ENCODE results near the gene ERICH6.

Gene ERICH6

DNA sequence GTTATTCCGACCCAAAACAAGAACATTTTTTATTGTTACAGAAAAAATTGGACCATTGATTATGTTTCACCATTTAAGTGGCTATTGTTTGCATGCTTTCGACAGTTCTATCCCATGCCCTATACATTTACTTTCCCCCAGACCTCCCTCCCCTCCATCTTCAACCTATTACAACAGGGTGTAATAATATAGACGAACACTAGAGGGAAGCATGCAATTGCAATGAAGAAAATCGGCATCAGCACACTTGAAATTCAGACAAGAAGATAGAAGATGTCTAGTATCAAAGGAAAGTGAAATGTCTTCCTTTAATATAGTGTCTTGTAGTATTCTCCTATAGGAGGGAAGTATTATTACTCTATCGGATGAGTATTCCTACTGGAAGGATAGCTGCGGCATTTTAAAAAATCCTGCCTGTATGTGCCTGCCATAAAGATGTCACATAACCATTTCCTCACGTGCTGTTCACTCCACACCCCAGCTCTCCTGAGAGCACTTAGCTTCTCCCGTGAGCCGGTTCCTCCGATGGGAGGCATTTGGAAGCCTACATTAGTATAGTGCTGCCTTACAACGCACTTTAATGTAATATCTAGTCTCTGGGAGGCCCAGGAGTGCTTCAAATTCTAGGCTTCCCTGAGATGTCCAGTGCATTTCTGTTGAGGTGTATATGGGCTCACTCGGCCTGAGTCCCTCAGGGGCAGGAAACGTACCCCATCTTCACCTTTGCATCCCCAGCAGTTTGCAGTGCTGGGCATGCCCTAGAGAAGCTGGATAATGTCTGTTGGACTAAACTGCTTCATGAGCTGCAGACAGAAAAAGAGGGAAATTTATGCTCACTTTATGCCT is 17.8 kb upstream of the ERICH6 start:
- Histone ChIP-seq H3K79me2 (ENCODE audit: control insufficient read depth, insufficient read depth, low read length, poor library complexity) (no peaks in the 10 kb centered on the region), H3K4ac (ENCODE audit: low read depth, low read length) (no peak overlapping the region), H3K4me1 (ENCODE audit: control insufficient read depth in 1 of 2, insufficient read depth in 2 of 2, low read length in 2 of 2) (peaks cover 4 to 6% of the 10 kb centered on the region in 2 experiments), H3K4me3 (ENCODE audit: low read depth, low read length) (no peak overlapping the region), H4K8ac (ENCODE audit: low read depth, low read length) (no peak overlapping the region), H3K9ac (ENCODE audit: low read length) (peak overlapping the region; percentile 45), H3K14ac (ENCODE audit: low read length) (no peak overlapping the region), H3K36me3 (ENCODE audit: control insufficient read depth in 1 of 2, insufficient read depth in 2 of 2, low read length in 2 of 2) (no peaks in the 10 kb centered on the region), H3K18ac (ENCODE audit: low read length) (no peak overlapping the region), H3K27me3 (ENCODE audit: insufficient read depth, low read length) (no peaks in the 10 kb centered on the region), H2BK120ac (ENCODE audit: insufficient read depth, low read length, poor library complexity) (no peak overlapping the region), H3K27ac (ENCODE audit: low read depth, low read length) (no peak overlapping the region), H3K23ac (ENCODE audit: low read length) (peak overlapping the region; percentile 55), H4K91ac (ENCODE audit: low read depth, low read length) (no peak overlapping the region), H4K12ac (ENCODE audit: low read depth, low read length) (no peak overlapping the region), H2AFZ (ENCODE audit: insufficient read depth, low read length, poor library complexity) (no peak overlapping the region), H2AK5ac (ENCODE audit: low read length) (no peak overlapping the region), H3K79me1 (ENCODE audit: low read length) (peaks cover 6% of the 10 kb centered on the region), H2BK5ac (ENCODE audit: low read depth, low read length, poor library complexity) (no peak overlapping the region), H3K4me2 (ENCODE audit: low read length) (no peak overlapping the region), H2BK12ac (ENCODE audit: low read length) (peak overlapping the region; percentile 41), H3K9me3 (ENCODE audit: insufficient read depth, low read depth, low read length) (no peaks in the 10 kb centered on the region)
- WGBS (ENCODE audit: extremely low coverage, insufficient coverage, insufficient read length): no CpG with 5 or more reads among the region's 13 CpGs
- DNase-seq: peak in 1 of 2 donors; percentile 87

DNA sequence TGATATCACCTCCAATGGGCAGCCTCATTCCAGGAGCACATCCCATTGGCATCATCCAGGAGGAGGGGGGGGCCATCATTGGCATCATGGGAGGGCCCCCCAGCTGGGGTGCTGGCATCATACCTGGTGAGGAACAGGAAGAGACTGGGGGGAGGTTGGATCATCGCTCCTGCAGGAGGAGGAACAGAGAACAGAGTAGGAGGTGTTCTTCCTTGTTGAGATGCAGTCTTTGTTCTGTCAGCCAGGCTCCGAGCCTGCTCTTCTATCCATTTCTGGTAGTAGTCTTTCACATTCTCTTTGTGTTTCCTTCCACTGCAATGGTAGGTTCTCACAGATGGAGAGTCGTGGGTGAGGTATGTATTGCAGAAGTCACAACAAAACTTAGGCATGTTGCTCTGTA is 16.7 kb upstream of the ERICH6 start:
- no peak overlapping the region for H4K8ac ChIP-seq (ENCODE audit: low read depth, low read length)
- no peak overlapping the region for H2AFZ ChIP-seq (ENCODE audit: insufficient read depth, low read length, poor library complexity)
- no CpG with 5 or more reads among the region's 3 CpGs for WGBS (ENCODE audit: extremely low coverage, insufficient coverage, insufficient read length)
- H2BK12ac ChIP-seq (ENCODE audit: low read length): no peak overlapping the region
- H3K14ac ChIP-seq (ENCODE audit: low read length): no peak overlapping the region
- no peak overlapping the region for H4K12ac ChIP-seq (ENCODE audit: low read depth, low read length)
- H3K4me1 ChIP-seq (ENCODE audit: control insufficient read depth in 1 of 2, insufficient read depth in 2 of 2, low read length in 2 of 2): peaks cover 4% of the 10 kb centered on the region in 2 experiments
- no peak overlapping the region for H3K4me3 ChIP-seq (ENCODE audit: low read depth, low read length)
- no peak overlapping the region for H2AK5ac ChIP-seq (ENCODE audit: low read length)
- no peaks in the 10 kb centered on the region for H3K36me3 ChIP-seq (ENCODE audit: control insufficient read depth in 1 of 2, insufficient read depth in 2 of 2, low read length in 2 of 2)
- no peak overlapping the region for H3K27ac ChIP-seq (ENCODE audit: low read depth, low read length)
- H3K9me3 ChIP-seq (ENCODE audit: insufficient read depth, low read depth, low read length): no peaks in the 10 kb centered on the region
- H3K9ac ChIP-seq (ENCODE audit: low read length): no peak overlapping the region
- H3K27me3 ChIP-seq (ENCODE audit: insufficient read depth, low read length): no peaks in the 10 kb centered on the region
- no peak overlapping the region for H4K91ac ChIP-seq (ENCODE audit: low read depth, low read length)
- H3K79me2 ChIP-seq (ENCODE audit: control insufficient read depth, insufficient read depth, low read length, poor library complexity): no peaks in the 10 kb centered on the region
- no peak overlapping the region for H3K18ac ChIP-seq (ENCODE audit: low read length)
- peaks cover 4% of the 10 kb centered on the region for H3K79me1 ChIP-seq (ENCODE audit: low read length)
- H3K4ac ChIP-seq (ENCODE audit: low read depth, low read length): no peak overlapping the region
- no peak overlapping the region for H2BK5ac ChIP-seq (ENCODE audit: low read depth, low read length, poor library complexity)
- H3K23ac ChIP-seq (ENCODE audit: low read length): no peak overlapping the region
- H3K4me2 ChIP-seq (ENCODE audit: low read length): no peak overlapping the region
- no peak overlapping the region for H2BK120ac ChIP-seq (ENCODE audit: insufficient read depth, low read length, poor library complexity)
- no peak for DNase-seq

DNA sequence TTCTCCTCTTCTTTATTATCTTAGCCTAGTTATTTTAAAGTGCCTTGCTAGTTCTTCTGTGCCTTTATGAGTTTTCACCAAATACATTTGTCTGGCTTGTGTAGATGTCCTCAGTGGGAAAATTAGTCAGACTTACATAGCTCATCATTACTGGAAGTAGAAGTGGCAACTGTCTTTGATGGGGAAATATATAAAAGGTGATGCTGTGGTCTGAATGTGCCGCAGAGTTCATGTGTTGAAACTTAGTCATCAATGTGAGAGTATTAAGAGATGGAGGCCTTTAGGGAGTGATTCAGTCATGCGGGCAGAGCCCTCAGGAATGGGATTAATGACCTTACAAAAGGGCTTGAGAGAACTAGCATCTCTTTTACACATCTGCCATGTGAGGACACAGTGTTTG is 6.4 kb upstream of the ERICH6 start:
- Histone ChIP-seq H2AFZ (ENCODE audit: insufficient read depth, low read length, poor library complexity) (no peak overlapping the region), H2BK120ac (ENCODE audit: insufficient read depth, low read length, poor library complexity) (no peak overlapping the region), H3K27me3 (ENCODE audit: insufficient read depth, low read length) (no peaks in the 10 kb centered on the region), H3K4me2 (ENCODE audit: low read length) (no peak overlapping the region), H4K91ac (ENCODE audit: low read depth, low read length) (no peak overlapping the region), H2BK12ac (ENCODE audit: low read length) (no peak overlapping the region), H3K27ac (ENCODE audit: low read depth, low read length) (no peak overlapping the region), H4K8ac (ENCODE audit: low read depth, low read length) (no peak overlapping the region), H3K79me2 (ENCODE audit: control insufficient read depth, insufficient read depth, low read length, poor library complexity) (no peaks in the 10 kb centered on the region), H3K23ac (ENCODE audit: low read length) (no peak overlapping the region), H3K4me1 (ENCODE audit: control insufficient read depth in 1 of 2, insufficient read depth in 2 of 2, low read length in 2 of 2) (no peaks in the 10 kb centered on the region), H3K14ac (ENCODE audit: low read length) (no peak overlapping the region), H3K4me3 (ENCODE audit: low read depth, low read length) (no peak overlapping the region), H2BK5ac (ENCODE audit: low read depth, low read length, poor library complexity) (no peak overlapping the region), H3K79me1 (ENCODE audit: low read length) (no peaks in the 10 kb centered on the region), H4K12ac (ENCODE audit: low read depth, low read length) (no peak overlapping the region), H3K4ac (ENCODE audit: low read depth, low read length) (no peak overlapping the region), H2AK5ac (ENCODE audit: low read length) (no peak overlapping the region), H3K9ac (ENCODE audit: low read length) (no peak overlapping the region), H3K18ac (ENCODE audit: low read length) (no peak overlapping the region), H3K9me3 (ENCODE audit: insufficient read depth, low read depth, low read length) (peaks cover 2% of the 10 kb centered on the region), H3K36me3 (ENCODE audit: control insufficient read depth in 1 of 2, insufficient read depth in 2 of 2, low read length in 2 of 2) (no peaks in the 10 kb centered on the region)
- no peak for DNase-seq
- WGBS (ENCODE audit: extremely low coverage, insufficient coverage, insufficient read length): no CpG with 5 or more reads among the region's 2 CpGs

GRCh38 chr3:150703299-150703755 is 393 bp downstream of the ERICH6 start:
- peak overlapping the region; percentile 92 for H3K4me2 ChIP-seq (ENCODE audit: low read length)
- peak overlapping the region; percentile 87 for H4K91ac ChIP-seq (ENCODE audit: low read depth, low read length)
- no peaks in the 10 kb centered on the region for H3K27me3 ChIP-seq (ENCODE audit: insufficient read depth, low read length)
- H3K4me1 ChIP-seq (ENCODE audit: control insufficient read depth in 1 of 2, insufficient read depth in 2 of 2, low read length in 2 of 2): peaks cover 0 to 7% of the 10 kb centered on the region in 2 experiments
- peak overlapping the region; percentile 92 for H4K8ac ChIP-seq (ENCODE audit: low read depth, low read length)
- H3K27ac ChIP-seq (ENCODE audit: low read depth, low read length): no peak overlapping the region
- no CpG with 5 or more reads among the region's 29 CpGs for WGBS (ENCODE audit: extremely low coverage, insufficient coverage, insufficient read length)
- H3K23ac ChIP-seq (ENCODE audit: low read length): no peak overlapping the region
- H3K9ac ChIP-seq (ENCODE audit: low read length): peak overlapping the region; percentile 72
- peak overlapping the region; percentile 85 for H2AFZ ChIP-seq (ENCODE audit: insufficient read depth, low read length, poor library complexity)
- H2AK5ac ChIP-seq (ENCODE audit: low read length): peak overlapping the region; percentile 32
- H3K4ac ChIP-seq (ENCODE audit: low read depth, low read length): peak overlapping the region; percentile 36
- H2BK5ac ChIP-seq (ENCODE audit: low read depth, low read length, poor library complexity): no peak overlapping the region
- peak overlapping the region; percentile 75 for H4K12ac ChIP-seq (ENCODE audit: low read depth, low read length)
- peak overlapping the region; percentile 80 for H3K4me3 ChIP-seq (ENCODE audit: low read depth, low read length)
- H3K79me1 ChIP-seq (ENCODE audit: low read length): peaks cover 5% of the 10 kb centered on the region
- no peak overlapping the region for H2BK12ac ChIP-seq (ENCODE audit: low read length)
- H3K9me3 ChIP-seq (ENCODE audit: insufficient read depth, low read depth, low read length): no peaks in the 10 kb centered on the region
- H3K18ac ChIP-seq (ENCODE audit: low read length): peak overlapping the region; percentile 71
- peak overlapping the region; percentile 74 for H3K14ac ChIP-seq (ENCODE audit: low read length)
- no peaks in the 10 kb centered on the region for H3K36me3 ChIP-seq (ENCODE audit: control insufficient read depth in 1 of 2, insufficient read depth in 2 of 2, low read length in 2 of 2)
- DNase-seq: no peak
- H2BK120ac ChIP-seq (ENCODE audit: insufficient read depth, low read length, poor library complexity): no peak overlapping the region
- H3K79me2 ChIP-seq (ENCODE audit: control insufficient read depth, insufficient read depth, low read length, poor library complexity): peaks cover 3% of the 10 kb centered on the region

All from trophoblast cell (in vitro differentiated cells and primary cell).